A549 (cell line): ENCODE data around the gene TRAPPC14.

ENCODE experiments used
- EP300 ChIP-seq, 2 experiments: fragments of >200 bp; sonication (Bioruptor Twin); formaldehyde crosslinking; IDR thresholded peaks; 2 replicates in 1 of 2; 3 replicates in 1 of 2; pipeline ENCODE4 v1.6.1; 2016 to 2017
- TF ChIP-seq, protein P1 (sequence below): fragments of >200 bp; sonication (Bioruptor Twin); formaldehyde crosslinking; IDR thresholded peaks from 3 replicates; pipeline ENCODE4 v1.6.1; 2016

DNA sequence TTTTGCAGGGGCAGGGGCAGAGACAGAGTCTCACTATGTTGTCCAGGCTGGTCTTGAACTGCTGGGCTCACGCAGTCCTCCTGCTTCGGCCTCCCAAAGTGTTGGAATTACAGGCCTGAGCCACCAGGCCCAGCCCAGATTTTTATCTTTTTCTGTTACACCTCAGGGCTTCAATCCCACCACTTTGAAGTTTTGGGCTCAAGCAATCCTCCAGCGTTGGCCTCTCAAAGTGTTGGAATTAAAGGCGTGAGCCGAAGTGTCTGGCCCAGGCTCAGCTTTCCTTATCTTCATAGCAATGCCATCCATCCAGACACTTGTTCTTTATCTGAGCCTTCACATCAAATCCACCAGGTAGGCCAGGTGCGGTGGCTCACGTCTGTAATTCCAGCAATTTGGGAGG is 43.5 kb downstream of the TRAPPC14 start:
- TF ChIP-seq, protein P1, sequence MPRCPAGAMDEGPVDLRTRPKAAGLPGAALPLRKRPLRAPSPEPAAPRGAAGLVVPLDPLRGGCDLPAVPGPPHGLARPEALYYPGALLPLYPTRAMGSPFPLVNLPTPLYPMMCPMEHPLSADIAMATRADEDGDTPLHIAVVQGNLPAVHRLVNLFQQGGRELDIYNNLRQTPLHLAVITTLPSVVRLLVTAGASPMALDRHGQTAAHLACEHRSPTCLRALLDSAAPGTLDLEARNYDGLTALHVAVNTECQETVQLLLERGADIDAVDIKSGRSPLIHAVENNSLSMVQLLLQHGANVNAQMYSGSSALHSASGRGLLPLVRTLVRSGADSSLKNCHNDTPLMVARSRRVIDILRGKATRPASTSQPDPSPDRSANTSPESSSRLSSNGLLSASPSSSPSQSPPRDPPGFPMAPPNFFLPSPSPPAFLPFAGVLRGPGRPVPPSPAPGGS: no peak
- TF ChIP-seq EP300 (IDR thresholded peaks at IDR 0.05): no peak
